Body of pancreas (tissue), 4 donors: ENCODE results near the gene CROCC2. TPM values are rescaled to one million over a fixed set of nuclear protein-coding genes. Genes with fewer than 3 reads are reported as not detected.

Source experiments
- ATAC-seq: fragments of 150-250 bp; one replicate; pipeline ENCODE4 v1.9.1; 2016
- DNase-seq, 4 donors: peaks; one replicate each; pipeline ENCODE4 v3.0.0-alpha.2; 2019
- H3K27ac ChIP-seq, 4 donors: fragments of 200-600 bp; sonication (generic); 1 replicate in 3 of 4; 2 replicates in 1 of 4; pipeline versions ENCODE4 v1.5.1 to v1.6.1; 2016 to 2019; ENCODE audit warnings: mild to moderate bottlenecking in 1 of 4, mixed read lengths in 1 of 4, moderate library complexity in 1 of 4
- H3K27me3 ChIP-seq, 2 donors: fragments of 200-600 bp; sonication (generic); one replicate each; pipeline ENCODE4 v1.6.0; 2016; ENCODE audit warnings: mild to moderate bottlenecking in 1 of 2
- H3K36me3 ChIP-seq, 2 donors: fragments of 200-600 bp; sonication (generic); replicated peaks in 1 of 2; 2 replicates each; pipeline ENCODE4 v1.5.1; 2016; ENCODE audit warnings: low read depth in 2 of 2; ENCODE audit not compliant: insufficient read depth in 1 of 2
- H3K4me1 ChIP-seq: fragments of 200-600 bp; sonication (generic); one replicate; pipeline ENCODE4 v1.6.0; 2016
- H3K4me3 ChIP-seq, 2 donors: fragments of 200-600 bp; sonication (generic); 1 replicate in 1 of 2; 2 replicates in 1 of 2; pipeline ENCODE4 v1.5.1; 2016 to 2019
- H3K9me3 ChIP-seq, 3 donors: fragments of 200-600 bp; sonication (generic); 1 replicate in 2 of 3; 2 replicates in 1 of 3; pipeline ENCODE4 v1.5.1; 2016
- POLR2A ChIP-seq, 3 donors: fragments of 450-650 bp; IDR thresholded peaks; one replicate each; pipeline ENCODE4 v1.6.1; 2016; ENCODE audit warnings: antibody characterized with exemption in 3 of 3, mild to moderate bottlenecking in 2 of 3
- WGBS, 2 donors: methylation state at CpG; one replicate each; pipeline ENCODE4 v1.1.5; 2017; 5-methylcytosine and 5-hydroxymethylcytosine counted together
- intact Hi-C: fragments of 100-400 bp; cut with DNase I; formaldehyde crosslinking; loops from one replicate; pipeline ENCODE4 v1.15.1; 2023
- total RNA-seq, 2 donors: library from RNA; depleted of rRNA; stranded (reverse); fragments of >200 nt; gene quantifications; one replicate each; pipeline ENCODE4 v1.1.0, GENCODE V29; 2016
- TF ChIP-seq, protein P1 (sequence below), 7 experiments: fragments of 450-650 bp in 4 of 7; fragments of 200-600 bp in 3 of 7; sonication (generic) in 3 of 7; IDR thresholded peaks; one replicate each; pipeline ENCODE4 v1.5.1; 2016 to 2019; ENCODE audit warnings: antibody characterized with exemption in 7 of 7

Gene CROCC2
- total RNA-seq, 2 donors from 2014 or later = under 0.01 TPM; not detected in 1

- peak in 2 of 4 donors; percentile 4 to 7 for DNase-seq
- H3K4me1 ChIP-seq = no peaks in the 10 kb centered on the region
- no peaks in the 10 kb centered on the region for H3K36me3 ChIP-seq
- peaks cover 0 to 4% (median 0%) of the 10 kb centered on the region in 3 donors for H3K9me3 ChIP-seq
- 76 to 78% methylated on average over 13 to 18 of the region's 25 CpGs for WGBS, 2 donors
- H3K27ac ChIP-seq = no peak overlapping the region
- no peak for ATAC-seq
- H3K27me3 ChIP-seq = no peaks in the 10 kb centered on the region
- TF ChIP-seq, protein P1, sequence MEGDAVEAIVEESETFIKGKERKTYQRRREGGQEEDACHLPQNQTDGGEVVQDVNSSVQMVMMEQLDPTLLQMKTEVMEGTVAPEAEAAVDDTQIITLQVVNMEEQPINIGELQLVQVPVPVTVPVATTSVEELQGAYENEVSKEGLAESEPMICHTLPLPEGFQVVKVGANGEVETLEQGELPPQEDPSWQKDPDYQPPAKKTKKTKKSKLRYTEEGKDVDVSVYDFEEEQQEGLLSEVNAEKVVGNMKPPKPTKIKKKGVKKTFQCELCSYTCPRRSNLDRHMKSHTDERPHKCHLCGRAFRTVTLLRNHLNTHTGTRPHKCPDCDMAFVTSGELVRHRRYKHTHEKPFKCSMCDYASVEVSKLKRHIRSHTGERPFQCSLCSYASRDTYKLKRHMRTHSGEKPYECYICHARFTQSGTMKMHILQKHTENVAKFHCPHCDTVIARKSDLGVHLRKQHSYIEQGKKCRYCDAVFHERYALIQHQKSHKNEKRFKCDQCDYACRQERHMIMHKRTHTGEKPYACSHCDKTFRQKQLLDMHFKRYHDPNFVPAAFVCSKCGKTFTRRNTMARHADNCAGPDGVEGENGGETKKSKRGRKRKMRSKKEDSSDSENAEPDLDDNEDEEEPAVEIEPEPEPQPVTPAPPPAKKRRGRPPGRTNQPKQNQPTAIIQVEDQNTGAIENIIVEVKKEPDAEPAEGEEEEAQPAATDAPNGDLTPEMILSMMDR (IDR thresholded peaks at IDR 0.05) = no peak
- no peak for TF ChIP-seq POLR2A (IDR thresholded peaks at IDR 0.05)
- no peak overlapping the region for H3K4me3 ChIP-seq
- intact Hi-C loops = no loop called here
These were observed 29.2 kb downstream of the CROCC2 start for GRCh38 chr2:240935103-240935876.

DNA sequence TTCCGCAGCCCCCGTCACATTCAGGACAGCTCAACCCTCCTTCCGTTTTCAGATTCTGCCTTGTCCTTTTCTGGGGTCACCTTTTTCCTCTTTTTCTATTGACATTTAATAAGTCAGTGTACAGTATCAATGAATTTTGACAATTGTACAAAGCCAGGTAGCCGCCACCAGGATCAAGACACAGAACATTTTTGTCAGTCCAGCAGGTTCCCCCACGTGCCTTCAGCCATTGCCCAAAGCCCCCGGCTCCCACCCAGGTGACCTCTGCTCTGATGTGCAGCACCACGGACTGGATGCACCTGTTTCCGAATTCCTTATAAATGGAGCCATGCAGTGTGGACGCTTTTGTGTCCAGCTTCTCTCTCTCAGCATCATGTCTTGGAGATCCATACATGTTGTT lies 30.0 kb downstream of the CROCC2 start:
- 70 to 78% methylated on average over 9 of the region's 9 CpGs for WGBS, 2 donors

GRCh38 chr2:240946046-240946445 lies 39.9 kb downstream of the CROCC2 start:
- no peak overlapping the region for H3K27ac ChIP-seq
- no peaks in the 10 kb centered on the region for H3K36me3 ChIP-seq
- H3K27me3 ChIP-seq = no peaks in the 10 kb centered on the region
- no peak for ATAC-seq
- H3K4me3 ChIP-seq = no peak overlapping the region
- 94 to 97% methylated on average over 7 of the region's 7 CpGs for WGBS, 2 donors
- TF ChIP-seq, protein P1 (IDR thresholded peaks at IDR 0.05) = no peak
- no peak for TF ChIP-seq POLR2A (IDR thresholded peaks at IDR 0.05)
- H3K9me3 ChIP-seq = no peaks in the 10 kb centered on the region
- no peak for DNase-seq
- intact Hi-C loops = no loop called here
- H3K4me1 ChIP-seq = no peaks in the 10 kb centered on the region

More for the DNA sequence above, 30.0 kb downstream of the CROCC2 start:
- Histone ChIP-seq H3K27ac (no peak overlapping the region), H3K4me3 (no peak overlapping the region), H3K9me3 (peaks cover 0 to 4% (median 0%) of the 10 kb centered on the region in 3 donors), H3K36me3 (no peaks in the 10 kb centered on the region), H3K4me1 (no peaks in the 10 kb centered on the region), H3K27me3 (no peaks in the 10 kb centered on the region)
- ATAC-seq (no peak), DNase-seq (peak in 1 of 4 donors; percentile 1)
- TF ChIP-seq, protein P1 (IDR thresholded peaks at IDR 0.05) = no peak
- TF ChIP-seq POLR2A (IDR thresholded peaks at IDR 0.05) = no peak
- intact Hi-C loops = no loop called here

- WGBS, 2 donors = 82 to 84% methylated on average over 4 to 5 of the region's 5 CpGs
- no peak overlapping the region for H3K4me3 ChIP-seq
- H3K4me1 ChIP-seq = no peaks in the 10 kb centered on the region
- no peaks in the 10 kb centered on the region for H3K9me3 ChIP-seq
- no peak for ATAC-seq
- H3K36me3 ChIP-seq = no peaks in the 10 kb centered on the region
- peak in 1 of 4 donors; percentile 2 for DNase-seq
- no peak overlapping the region for H3K27ac ChIP-seq
- no peaks in the 10 kb centered on the region for H3K27me3 ChIP-seq
- intact Hi-C loops = no loop called here
- no peak for TF ChIP-seq POLR2A (IDR thresholded peaks at IDR 0.05)
- TF ChIP-seq, protein P1 (IDR thresholded peaks at IDR 0.05) = no peak
These were observed 40.5 kb downstream of the CROCC2 start for GRCh38 chr2:240946654-240947053.

GRCh38 chr2:240947176-240947575 lies 41.0 kb downstream of the CROCC2 start:
- intact Hi-C loops = no loop called here
- peak in 1 of 4 donors; percentile 4 for DNase-seq
- no peak overlapping the region for H3K4me3 ChIP-seq

More at GRCh38 chr2:240947176-240947575, 41.0 kb downstream of the CROCC2 start:
- WGBS, 2 donors = 63 to 79% methylated on average over 2 to 6 of the region's 6 CpGs
- Histone ChIP-seq H3K4me1 (no peaks in the 10 kb centered on the region), H3K27ac (no peak overlapping the region), H3K36me3 (no peaks in the 10 kb centered on the region), H3K27me3 (no peaks in the 10 kb centered on the region), H3K9me3 (no peaks in the 10 kb centered on the region)
- no peak for TF ChIP-seq POLR2A (IDR thresholded peaks at IDR 0.05)
- TF ChIP-seq, protein P1 (IDR thresholded peaks at IDR 0.05) = no peak
- ATAC-seq = no peak
